Liver (tissue), 3 donors: ENCODE results near the gene SLC7A5.
"Not testable (repeated sequence)": the region's sequence is repeated elsewhere in the genome, so short reads cannot be mapped to it uniquely, and the experiment has no call there.

Experiments used
- ATF3 ChIP-seq: IDR thresholded peaks from 2 replicates; pipeline ENCODE4 v1.6.1; 2016; ENCODE audit warnings: antibody characterized with exemption
- CTCF ChIP-seq: fragments of 150-350 bp; IDR thresholded peaks from 2 replicates; pipeline ENCODE4 v1.5.1; 2017; ENCODE audit warnings: improper control_type of control experiment, low read depth, low read length; ENCODE audit not compliant: missing input control
- EGR1 ChIP-seq, 2 donors: IDR thresholded peaks; 2 replicates each; pipeline ENCODE4 v1.6.1; 2016 to 2018; ENCODE audit warnings: antibody characterized with exemption in 2 of 2, low read depth in 2 of 2
- FOXA1 ChIP-seq: IDR thresholded peaks from 2 replicates; pipeline ENCODE4 v1.6.1; 2016; ENCODE audit warnings: antibody characterized with exemption
- FOXA2 ChIP-seq: IDR thresholded peaks from 2 replicates; pipeline ENCODE4 v1.6.1; 2016; ENCODE audit warnings: antibody characterized with exemption
- GABPA ChIP-seq, 2 donors: IDR thresholded peaks in 1 of 2; conservative IDR thresholded peaks in 1 of 2; 2 replicates each; pipeline ENCODE4 v1.6.1; 2016; ENCODE audit warnings: antibody characterized with exemption in 2 of 2, mild to moderate bottlenecking in 1 of 2, moderate library complexity in 1 of 2
- JUND ChIP-seq, 2 donors: IDR thresholded peaks; 2 replicates each; pipeline ENCODE4 v1.6.1; 2016; ENCODE audit warnings: antibody characterized with exemption in 2 of 2
- MAX ChIP-seq: IDR thresholded peaks from 2 replicates; pipeline ENCODE4 v1.6.1; 2016; ENCODE audit warnings: antibody characterized with exemption
- RAD21 ChIP-seq, 2 donors: IDR thresholded peaks; 2 replicates each; pipeline ENCODE4 v1.6.1; 2016; ENCODE audit warnings: antibody characterized with exemption in 2 of 2, mild to moderate bottlenecking in 2 of 2
- REST ChIP-seq: IDR thresholded peaks from 2 replicates; pipeline ENCODE4 v1.6.1; 2016; ENCODE audit warnings: antibody characterized with exemption, mild to moderate bottlenecking
- RXRA ChIP-seq, 2 donors: IDR thresholded peaks; 2 replicates each; pipeline ENCODE4 v1.6.1; 2017 to 2018; ENCODE audit warnings: antibody characterized with exemption in 2 of 2, mild to moderate bottlenecking in 1 of 2
- TAF1 ChIP-seq: conservative IDR thresholded peaks from 2 replicates; pipeline ENCODE4 v1.6.1; 2016; ENCODE audit warnings: antibody characterized with exemption, mild to moderate bottlenecking
- YY1 ChIP-seq: IDR thresholded peaks from 2 replicates; pipeline ENCODE4 v1.6.1; 2016; ENCODE audit warnings: antibody characterized with exemption, mild to moderate bottlenecking
- ZBTB33 ChIP-seq: IDR thresholded peaks from 2 replicates; pipeline ENCODE4 v1.6.1; 2016; ENCODE audit warnings: antibody characterized with exemption
- donor health status: healthy.
- donor health status: healthy.

GRCh38 chr16:87869879-87870417 is 641 bp upstream of the SLC7A5 start:
- not testable (repeated sequence) for TF ChIP-seq CTCF; REST; ZBTB33; JUND (IDR thresholded peaks at IDR 0.05); MAX; TAF1; YY1; RXRA (IDR thresholded peaks at IDR 0.05); FOXA2; GABPA (IDR thresholded peaks at IDR 0.05 in 1 of 2, conservative IDR thresholded peaks at IDR 0.05 in 1 of 2); EGR1 (IDR thresholded peaks at IDR 0.05; ENCODE audit: low read depth in 2 of 2); RAD21 (IDR thresholded peaks at IDR 0.05); ATF3; FOXA1
